Neutrophil (primary cell): Measurements from ENCODE around the gene DYNLL2.
"Not testable (repeated sequence)": the region's sequence is repeated elsewhere in the genome, so short reads cannot be mapped to it uniquely, and the experiment has no call there.

Source experiments
- H3K27ac ChIP-seq: fragments of 200-600 bp; sonication (generic); 2 replicates; pipeline ENCODE4 v1.5.1; 2016; ENCODE audit warnings: mild to moderate bottlenecking, moderate library complexity
- H3K27me3 ChIP-seq: fragments of 200-600 bp; sonication (generic); 2 replicates; pipeline ENCODE4 v1.6.0; 2016; ENCODE audit warnings: mild to moderate bottlenecking
- H3K36me3 ChIP-seq: fragments of 200-600 bp; sonication (generic); 2 replicates; pipeline ENCODE4 v1.5.1; 2017
- H3K4me1 ChIP-seq, 2 experiments: fragments of 200-600 bp in 1 of 2; sonication (generic) in 1 of 2; 1 replicate in 1 of 2; 2 replicates in 1 of 2; pipeline versions ENCODE4 v1.5.1 to v1.6.1; 2013 to 2016; ENCODE audit warnings: low read depth in 1 of 2, low read length in 1 of 2, mild to moderate bottlenecking in 1 of 2, moderate library complexity in 1 of 2; ENCODE audit not compliant: control insufficient read depth in 1 of 2, insufficient read depth in 1 of 2
- H3K4me3 ChIP-seq, 2 experiments: fragments of 200-600 bp in 1 of 2; sonication (generic) in 1 of 2; 1 replicate in 1 of 2; 2 replicates in 1 of 2; pipeline ENCODE4 v1.5.1; 2013 to 2016; ENCODE audit warnings: low read depth in 1 of 2, low read length in 1 of 2, mild to moderate bottlenecking in 1 of 2, moderate library complexity in 1 of 2
- H3K9me3 ChIP-seq: fragments of 200-600 bp; sonication (generic); 2 replicates; pipeline ENCODE4 v1.5.1; 2016
- CTCF ChIP-seq: fragments of 200-600 bp; sonication (generic); IDR thresholded peaks from 2 replicates; pipeline ENCODE4 v1.5.1; 2016; ENCODE audit warnings: antibody characterized with exemption

Gene DYNLL2

DNA sequence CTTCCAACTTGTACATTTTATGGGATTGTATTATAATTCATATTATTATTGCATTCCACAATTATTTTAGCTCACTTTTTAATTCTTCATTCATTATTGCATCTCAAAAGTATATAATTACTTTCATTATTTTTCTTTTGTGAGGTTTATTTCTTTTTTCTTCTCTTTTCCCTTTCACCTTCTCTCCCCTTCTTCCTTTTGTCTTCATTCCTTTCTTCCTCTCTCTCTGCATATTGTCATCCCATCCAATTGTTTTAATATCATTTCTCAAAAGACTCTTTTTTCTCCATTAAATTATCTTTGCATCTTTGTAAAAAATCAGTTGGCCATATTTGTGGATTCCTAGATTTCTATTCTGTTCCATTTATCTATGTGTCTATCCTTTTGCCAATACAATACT lies 17.3 kb downstream of the DYNLL2 start:
- H3K4me1 ChIP-seq: peaks cover 0 to 13% of the 10 kb centered on the region in 2 experiments
- H3K27me3 ChIP-seq: peaks cover 37% of the 10 kb centered on the region
- H3K9me3 ChIP-seq: no peaks in the 10 kb centered on the region
- no peak for TF ChIP-seq CTCF
- no peak overlapping the region for H3K4me3 ChIP-seq
- H3K36me3 ChIP-seq: no peaks in the 10 kb centered on the region
- H3K27ac ChIP-seq: no peak overlapping the region

GRCh38 chr17:58101898-58102297 lies 18.7 kb downstream of the DYNLL2 start:
- H3K9me3 ChIP-seq, H3K36me3 ChIP-seq, H3K4me1 ChIP-seq, H3K4me3 ChIP-seq, H3K27ac ChIP-seq: not testable (repeated sequence)
- H3K27me3 ChIP-seq: peaks cover 37% of the 10 kb centered on the region

DNA sequence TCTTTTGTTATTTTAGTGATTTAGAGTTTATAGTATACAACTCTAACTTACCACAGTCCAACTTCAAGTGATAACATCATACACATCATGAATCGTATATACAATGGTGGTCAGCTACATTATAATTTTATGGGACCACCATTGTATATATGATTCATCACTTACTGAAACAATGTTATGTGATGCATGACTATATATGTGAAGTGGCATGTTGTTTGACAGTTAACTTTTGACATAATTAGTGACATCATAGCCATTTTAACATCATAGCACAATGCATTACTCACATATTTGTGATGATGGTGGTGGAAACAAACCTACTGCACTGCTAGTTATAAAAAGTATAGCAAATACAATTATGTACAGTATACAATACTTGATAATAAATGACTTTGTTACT lies 21.9 kb downstream of the DYNLL2 start:
- Histone ChIP-seq H3K36me3 (no peaks in the 10 kb centered on the region), H3K4me1 (no peaks in the 10 kb centered on the region), H3K4me3 (no peak overlapping the region), H3K27me3 (peaks cover 29% of the 10 kb centered on the region), H3K27ac (no peak overlapping the region), H3K9me3 (no peaks in the 10 kb centered on the region)
- TF ChIP-seq CTCF: no peak

DNA sequence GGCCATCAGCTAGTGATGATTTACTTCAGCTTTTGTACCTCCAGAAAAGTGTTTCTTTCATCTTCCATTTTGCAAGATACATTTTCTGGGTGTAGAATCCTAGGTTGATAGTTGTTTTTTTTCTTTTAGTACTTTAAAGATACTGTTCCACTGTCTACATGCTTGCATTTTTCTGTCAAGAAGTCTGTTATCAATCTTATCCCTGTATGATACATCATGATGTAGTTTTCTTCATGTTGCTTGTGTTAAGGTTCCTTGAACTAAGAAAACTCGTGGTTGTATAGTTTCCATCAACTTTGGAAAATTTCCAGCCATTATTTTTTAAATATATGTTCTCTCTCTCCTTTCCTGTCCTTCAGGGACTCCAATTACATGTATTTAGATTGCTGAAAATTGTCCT lies 24.1 kb downstream of the DYNLL2 start:
- Histone ChIP-seq H3K4me1 (no peaks in the 10 kb centered on the region), H3K27ac (no peak overlapping the region), H3K36me3 (no peaks in the 10 kb centered on the region), H3K9me3 (no peaks in the 10 kb centered on the region), H3K27me3 (peaks cover 19% of the 10 kb centered on the region), H3K4me3 (no peak overlapping the region)
- no peak for TF ChIP-seq CTCF

- peaks cover 24% of the 10 kb centered on the region for H3K27me3 ChIP-seq
- no peaks in the 10 kb centered on the region for H3K36me3 ChIP-seq
- H3K27ac ChIP-seq: no peak overlapping the region
- no peaks in the 10 kb centered on the region for H3K4me1 ChIP-seq
- no peak for TF ChIP-seq CTCF
- H3K9me3 ChIP-seq: no peaks in the 10 kb centered on the region
- no peak overlapping the region for H3K4me3 ChIP-seq
Observed at GRCh38 chr17:58109197-58109596, 26.0 kb downstream of the DYNLL2 start.

GRCh38 chr17:58110012-58110411 lies 26.8 kb downstream of the DYNLL2 start:
- no peak overlapping the region for H3K27ac ChIP-seq
- H3K9me3 ChIP-seq: no peaks in the 10 kb centered on the region
- H3K36me3 ChIP-seq: no peaks in the 10 kb centered on the region
- H3K4me3 ChIP-seq: no peak overlapping the region
- no peak for TF ChIP-seq CTCF
- H3K4me1 ChIP-seq: no peaks in the 10 kb centered on the region
- H3K27me3 ChIP-seq: peaks cover 32% of the 10 kb centered on the region
